ENCODE results near the gene IL18BP. TPM values are rescaled to one million over a fixed set of nuclear protein-coding genes. Genes with fewer than 3 reads are reported as not detected.

Gene IL18BP
- total and polyA plus RNA-seq, 9 of the 15 experiments (the other 6 are each of a cell fraction or from before 2014, with no cell fraction given), result 0.34 to 9.4 (median 3.2) TPM

DNA sequence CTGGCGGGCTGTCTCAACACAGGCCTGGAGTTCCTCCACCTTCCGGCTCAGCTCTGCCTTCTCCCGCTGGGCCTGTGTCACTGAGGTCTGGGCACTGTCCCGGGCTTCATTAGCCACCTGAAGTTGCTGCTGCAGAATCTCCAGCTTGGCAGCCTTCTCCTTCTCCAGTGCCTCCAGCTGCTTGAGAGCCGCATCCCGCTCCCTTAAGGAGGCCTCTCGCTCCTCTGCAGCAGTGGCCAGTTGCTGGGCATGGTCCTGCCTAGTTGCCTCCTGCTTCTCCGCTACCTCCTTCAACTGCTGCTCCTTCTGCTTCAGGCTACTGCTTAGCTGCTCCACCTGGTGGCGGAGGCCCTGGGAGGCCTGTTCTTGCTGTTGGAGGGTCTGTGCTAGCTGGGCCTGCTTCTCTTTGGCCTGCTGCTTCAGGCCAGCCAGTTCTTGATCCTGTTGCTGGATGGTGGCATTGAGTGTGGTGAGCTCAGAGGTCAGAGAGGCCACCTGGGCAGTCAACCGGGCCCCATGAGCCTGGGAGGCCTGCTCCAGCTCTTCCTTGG, 16.9 kb downstream of the IL18BP start (continued):
- TF ChIP-seq, protein P1, sequence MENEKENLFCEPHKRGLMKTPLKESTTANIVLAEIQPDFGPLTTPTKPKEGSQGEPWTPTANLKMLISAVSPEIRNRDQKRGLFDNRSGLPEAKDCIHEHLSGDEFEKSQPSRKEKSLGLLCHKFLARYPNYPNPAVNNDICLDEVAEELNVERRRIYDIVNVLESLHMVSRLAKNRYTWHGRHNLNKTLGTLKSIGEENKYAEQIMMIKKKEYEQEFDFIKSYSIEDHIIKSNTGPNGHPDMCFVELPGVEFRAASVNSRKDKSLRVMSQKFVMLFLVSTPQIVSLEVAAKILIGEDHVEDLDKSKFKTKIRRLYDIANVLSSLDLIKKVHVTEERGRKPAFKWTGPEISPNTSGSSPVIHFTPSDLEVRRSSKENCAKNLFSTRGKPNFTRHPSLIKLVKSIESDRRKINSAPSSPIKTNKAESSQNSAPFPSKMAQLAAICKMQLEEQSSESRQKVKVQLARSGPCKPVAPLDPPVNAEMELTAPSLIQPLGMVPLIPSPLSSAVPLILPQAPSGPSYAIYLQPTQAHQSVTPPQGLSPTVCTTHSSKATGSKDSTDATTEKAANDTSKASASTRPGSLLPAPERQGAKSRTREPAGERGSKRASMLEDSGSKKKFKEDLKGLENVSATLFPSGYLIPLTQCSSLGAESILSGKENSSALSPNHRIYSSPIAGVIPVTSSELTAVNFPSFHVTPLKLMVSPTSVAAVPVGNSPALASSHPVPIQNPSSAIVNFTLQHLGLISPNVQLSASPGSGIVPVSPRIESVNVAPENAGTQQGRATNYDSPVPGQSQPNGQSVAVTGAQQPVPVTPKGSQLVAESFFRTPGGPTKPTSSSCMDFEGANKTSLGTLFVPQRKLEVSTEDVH (IDR thresholded peaks at IDR 0.05; ENCODE audit: low read depth, partially characterized antibody), result no peak
- TF ChIP-seq, protein P2, sequence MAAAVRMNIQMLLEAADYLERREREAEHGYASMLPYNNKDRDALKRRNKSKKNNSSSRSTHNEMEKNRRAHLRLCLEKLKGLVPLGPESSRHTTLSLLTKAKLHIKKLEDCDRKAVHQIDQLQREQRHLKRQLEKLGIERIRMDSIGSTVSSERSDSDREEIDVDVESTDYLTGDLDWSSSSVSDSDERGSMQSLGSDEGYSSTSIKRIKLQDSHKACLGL (CRISPR knock-in tag; IDR thresholded peaks at IDR 0.05; ENCODE audit: borderline replicate concordance, poor library complexity, severe bottlenecking), result no peak
- TF ChIP-seq, protein P3, sequence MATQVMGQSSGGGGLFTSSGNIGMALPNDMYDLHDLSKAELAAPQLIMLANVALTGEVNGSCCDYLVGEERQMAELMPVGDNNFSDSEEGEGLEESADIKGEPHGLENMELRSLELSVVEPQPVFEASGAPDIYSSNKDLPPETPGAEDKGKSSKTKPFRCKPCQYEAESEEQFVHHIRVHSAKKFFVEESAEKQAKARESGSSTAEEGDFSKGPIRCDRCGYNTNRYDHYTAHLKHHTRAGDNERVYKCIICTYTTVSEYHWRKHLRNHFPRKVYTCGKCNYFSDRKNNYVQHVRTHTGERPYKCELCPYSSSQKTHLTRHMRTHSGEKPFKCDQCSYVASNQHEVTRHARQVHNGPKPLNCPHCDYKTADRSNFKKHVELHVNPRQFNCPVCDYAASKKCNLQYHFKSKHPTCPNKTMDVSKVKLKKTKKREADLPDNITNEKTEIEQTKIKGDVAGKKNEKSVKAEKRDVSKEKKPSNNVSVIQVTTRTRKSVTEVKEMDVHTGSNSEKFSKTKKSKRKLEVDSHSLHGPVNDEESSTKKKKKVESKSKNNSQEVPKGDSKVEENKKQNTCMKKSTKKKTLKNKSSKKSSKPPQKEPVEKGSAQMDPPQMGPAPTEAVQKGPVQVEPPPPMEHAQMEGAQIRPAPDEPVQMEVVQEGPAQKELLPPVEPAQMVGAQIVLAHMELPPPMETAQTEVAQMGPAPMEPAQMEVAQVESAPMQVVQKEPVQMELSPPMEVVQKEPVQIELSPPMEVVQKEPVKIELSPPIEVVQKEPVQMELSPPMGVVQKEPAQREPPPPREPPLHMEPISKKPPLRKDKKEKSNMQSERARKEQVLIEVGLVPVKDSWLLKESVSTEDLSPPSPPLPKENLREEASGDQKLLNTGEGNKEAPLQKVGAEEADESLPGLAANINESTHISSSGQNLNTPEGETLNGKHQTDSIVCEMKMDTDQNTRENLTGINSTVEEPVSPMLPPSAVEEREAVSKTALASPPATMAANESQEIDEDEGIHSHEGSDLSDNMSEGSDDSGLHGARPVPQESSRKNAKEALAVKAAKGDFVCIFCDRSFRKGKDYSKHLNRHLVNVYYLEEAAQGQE (IDR thresholded peaks at IDR 0.05; ENCODE audit: borderline replicate concordance), result peak; percentile 56; the same call in 1 of the 2 replicates
- TF ChIP-seq, protein P3 (CRISPR knock-in tag; IDR thresholded peaks at IDR 0.05; ENCODE audit: low read depth), result no peak
- TF ChIP-seq PRPF4 (IDR thresholded peaks at IDR 0.05; ENCODE audit: insufficient read depth, low read depth, low read length, poor library complexity, severe bottlenecking) (no peak), ZFP36 (IDR thresholded peaks at IDR 0.05; ENCODE audit: low read depth, low read length, partially characterized antibody) (no peak), JUNB (CRISPR knock-in tag; conservative IDR thresholded peaks at IDR 0.05) (no peak), SP2 (IDR thresholded peaks at IDR 0.05; ENCODE audit: extremely low read depth, low read depth, low read length, poor library complexity, severe bottlenecking) (no peak), SNIP1 (IDR thresholded peaks at IDR 0.05; ENCODE audit: low read depth) (no peak), ZNF274 (IDR thresholded peaks at IDR 0.05; ENCODE audit: borderline replicate concordance, low read depth, low read length) (no peak)
- TF ChIP-seq, protein P4, sequence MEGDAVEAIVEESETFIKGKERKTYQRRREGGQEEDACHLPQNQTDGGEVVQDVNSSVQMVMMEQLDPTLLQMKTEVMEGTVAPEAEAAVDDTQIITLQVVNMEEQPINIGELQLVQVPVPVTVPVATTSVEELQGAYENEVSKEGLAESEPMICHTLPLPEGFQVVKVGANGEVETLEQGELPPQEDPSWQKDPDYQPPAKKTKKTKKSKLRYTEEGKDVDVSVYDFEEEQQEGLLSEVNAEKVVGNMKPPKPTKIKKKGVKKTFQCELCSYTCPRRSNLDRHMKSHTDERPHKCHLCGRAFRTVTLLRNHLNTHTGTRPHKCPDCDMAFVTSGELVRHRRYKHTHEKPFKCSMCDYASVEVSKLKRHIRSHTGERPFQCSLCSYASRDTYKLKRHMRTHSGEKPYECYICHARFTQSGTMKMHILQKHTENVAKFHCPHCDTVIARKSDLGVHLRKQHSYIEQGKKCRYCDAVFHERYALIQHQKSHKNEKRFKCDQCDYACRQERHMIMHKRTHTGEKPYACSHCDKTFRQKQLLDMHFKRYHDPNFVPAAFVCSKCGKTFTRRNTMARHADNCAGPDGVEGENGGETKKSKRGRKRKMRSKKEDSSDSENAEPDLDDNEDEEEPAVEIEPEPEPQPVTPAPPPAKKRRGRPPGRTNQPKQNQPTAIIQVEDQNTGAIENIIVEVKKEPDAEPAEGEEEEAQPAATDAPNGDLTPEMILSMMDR (IDR thresholded peaks at IDR 0.05 in 2 of 3, conservative IDR thresholded peaks at IDR 0.05 in 1 of 3; ENCODE audit: insufficient read depth in 2 of 3, low read depth in 1 of 3, low read length in 3 of 3), result peak; percentile 58 to 64 (median 61); a peak in 5 of 6 replicates
- TF ChIP-seq, protein P5, sequence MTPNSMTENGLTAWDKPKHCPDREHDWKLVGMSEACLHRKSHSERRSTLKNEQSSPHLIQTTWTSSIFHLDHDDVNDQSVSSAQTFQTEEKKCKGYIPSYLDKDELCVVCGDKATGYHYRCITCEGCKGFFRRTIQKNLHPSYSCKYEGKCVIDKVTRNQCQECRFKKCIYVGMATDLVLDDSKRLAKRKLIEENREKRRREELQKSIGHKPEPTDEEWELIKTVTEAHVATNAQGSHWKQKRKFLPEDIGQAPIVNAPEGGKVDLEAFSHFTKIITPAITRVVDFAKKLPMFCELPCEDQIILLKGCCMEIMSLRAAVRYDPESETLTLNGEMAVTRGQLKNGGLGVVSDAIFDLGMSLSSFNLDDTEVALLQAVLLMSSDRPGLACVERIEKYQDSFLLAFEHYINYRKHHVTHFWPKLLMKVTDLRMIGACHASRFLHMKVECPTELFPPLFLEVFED (CRISPR knock-in tag; conservative IDR thresholded peaks at IDR 0.05), result no peak
